Naive B cell (primary cell): Measurements from ENCODE around the gene CSN2. TPM values are rescaled to one million over a fixed set of nuclear protein-coding genes. Genes with fewer than 3 reads are reported as not detected.

Experiments
- ATAC-seq, 2 donors: fragments of 150-1000 bp; cut with Tn5 transposase; 2 replicates each; pipeline ENCODE4 v1.10.0; 2021; ENCODE audit warnings: low read depth in 2 of 2, mild to moderate bottlenecking in 2 of 2, moderate library complexity in 2 of 2
- DNase-seq: peaks from one replicate; pipeline ENCODE4 v3.0.0; 2022
- H3K27ac Mint-ChIP-seq, 6 donors: one replicate each; pipeline ENCODE4 v1.8.0; 2020 to 2022; ENCODE audit warnings: mild to moderate bottlenecking in 6 of 6, mixed read lengths in 6 of 6, moderate library complexity in 5 of 6, inconsistent platforms in 2 of 6
- H3K27me3 Mint-ChIP-seq, 3 donors: one replicate each; pipeline ENCODE4 v1.8.0; 2021 to 2022; ENCODE audit warnings: mixed read lengths in 3 of 3, mild to moderate bottlenecking in 1 of 3
- H3K36me3 Mint-ChIP-seq, 2 donors: one replicate each; pipeline ENCODE4 v1.8.0; 2020 to 2022; ENCODE audit warnings: mixed read lengths in 2 of 2, inconsistent platforms in 1 of 2, mild to moderate bottlenecking in 1 of 2
- H3K4me1 Mint-ChIP-seq, 3 donors: one replicate each; pipeline ENCODE4 v1.8.0; 2020 to 2022; ENCODE audit warnings: mixed read lengths in 3 of 3, inconsistent platforms in 1 of 3, mild to moderate bottlenecking in 1 of 3, moderate library complexity in 1 of 3
- H3K4me3 Mint-ChIP-seq, 8 donors: one replicate each; pipeline ENCODE4 v1.8.0; 2020 to 2022; ENCODE audit warnings: mild to moderate bottlenecking in 8 of 8, mixed read lengths in 8 of 8, moderate library complexity in 8 of 8, inconsistent platforms in 2 of 8
- H3K9me3 Mint-ChIP-seq, 7 donors: one replicate each; pipeline ENCODE4 v1.8.0; 2020 to 2022; ENCODE audit warnings: mixed read lengths in 7 of 7, mild to moderate bottlenecking in 5 of 7, inconsistent platforms in 2 of 7, moderate library complexity in 1 of 7
- polyA plus RNA-seq, 6 donors: library from polyadenylated mRNA; unstranded; fragments of 300-500 nt; fragmentation: Illumina TruSeq; gene quantifications; one replicate each; pipeline ENCODE4 v1.2.3, GENCODE V29; 2021; ENCODE audit warnings: low read depth in 6 of 6

Gene CSN2, protein sequence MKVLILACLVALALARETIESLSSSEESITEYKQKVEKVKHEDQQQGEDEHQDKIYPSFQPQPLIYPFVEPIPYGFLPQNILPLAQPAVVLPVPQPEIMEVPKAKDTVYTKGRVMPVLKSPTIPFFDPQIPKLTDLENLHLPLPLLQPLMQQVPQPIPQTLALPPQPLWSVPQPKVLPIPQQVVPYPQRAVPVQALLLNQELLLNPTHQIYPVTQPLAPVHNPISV
- not detected for polyA plus RNA-seq

GRCh38 chr4:69965628-69966027 lies at the start of gene CSN2:
Gene CSN2, minus strand, starts transcription at chr4:69965728. Its CDS starts 4,733 bp downstream, at chr4:69960995.
- Mint-ChIP-seq H3K36me3 (no peaks in the 10 kb centered on the region), H3K27ac (no peak within 1 kb of the TSS), H3K27me3 (no peaks in the 10 kb centered on the region), H3K9me3 (peaks cover 0 to 4% (median 1%) of the 10 kb centered on the region in 7 donors), H3K4me1 (no peaks in the 10 kb centered on the region), H3K4me3 (no peak within 1 kb of the TSS)
- ATAC-seq (no peak), DNase-seq (no peak)

GRCh38 chr4:70008771-70009170 lies 43.2 kb upstream of the CSN2 start:
- Mint-ChIP-seq H3K36me3 (no peaks in the 10 kb centered on the region), H3K4me1 (no peaks in the 10 kb centered on the region), H3K27me3 (no peaks in the 10 kb centered on the region), H3K27ac (no peak overlapping the region), H3K9me3 (peaks cover 0 to 5% (median 0%) of the 10 kb centered on the region in 7 donors), H3K4me3 (no peak overlapping the region)
- ATAC-seq (no peak), DNase-seq (no peak)

DNA sequence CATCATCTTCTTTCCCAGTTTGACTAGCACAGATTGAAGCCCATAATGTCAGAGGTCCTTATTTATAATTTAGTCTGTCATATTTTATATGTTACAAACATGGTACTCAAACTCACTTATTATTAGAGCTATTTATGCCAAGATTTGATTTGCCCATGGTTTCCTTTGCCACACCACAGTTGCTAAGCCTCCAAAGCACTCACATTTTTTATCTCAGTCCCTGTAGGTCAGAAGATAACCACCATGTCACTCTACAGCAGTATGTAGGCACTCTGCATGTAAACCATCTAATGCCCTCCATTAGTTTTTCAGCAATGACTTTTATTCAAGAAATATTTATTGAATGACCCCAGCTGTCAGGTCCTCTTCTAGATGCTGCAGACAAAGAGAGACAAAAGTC lies 37.0 kb upstream of the CSN2 start:
- H3K27me3 Mint-ChIP-seq: no peaks in the 10 kb centered on the region
- H3K4me3 Mint-ChIP-seq: no peak overlapping the region
- no peaks in the 10 kb centered on the region for H3K36me3 Mint-ChIP-seq
- ATAC-seq (no peak), DNase-seq (no peak)
- no peak overlapping the region for H3K27ac Mint-ChIP-seq
- H3K4me1 Mint-ChIP-seq: no peaks in the 10 kb centered on the region
- H3K9me3 Mint-ChIP-seq: peaks cover 0 to 2% (median 0%) of the 10 kb centered on the region in 7 donors

- Mint-ChIP-seq H3K4me1 (no peaks in the 10 kb centered on the region), H3K27me3 (no peaks in the 10 kb centered on the region), H3K27ac (no peak overlapping the region), H3K4me3 (no peak overlapping the region), H3K9me3 (peaks cover 0 to 2% (median 0%) of the 10 kb centered on the region in 7 donors), H3K36me3 (no peaks in the 10 kb centered on the region)
- ATAC-seq: no peak
- no peak for DNase-seq
Measured at GRCh38 chr4:70000711-70001110, 35.2 kb upstream of the CSN2 start.

- Mint-ChIP-seq H3K27ac (no peak overlapping the region), H3K9me3 (no peaks in the 10 kb centered on the region), H3K27me3 (no peaks in the 10 kb centered on the region), H3K36me3 (no peaks in the 10 kb centered on the region), H3K4me1 (no peaks in the 10 kb centered on the region), H3K4me3 (no peak overlapping the region)
- DNase-seq: no peak
- no peak for ATAC-seq
Measured at GRCh38 chr4:69999420-69999819, 33.9 kb upstream of the CSN2 start.

GRCh38 chr4:69995526-69996016 lies 30.0 kb upstream of the CSN2 start, which contains the start of gene STATH:
Gene STATH, plus strand, starts transcription at chr4:69995966. Its CDS starts 2,472 bp downstream, at chr4:69998438.
- Mint-ChIP-seq H3K27me3 (no peaks in the 10 kb centered on the region), H3K4me1 (no peaks in the 10 kb centered on the region), H3K9me3 (peaks cover 0 to 4% (median 0%) of the 10 kb centered on the region in 7 donors), H3K36me3 (no peaks in the 10 kb centered on the region), H3K27ac (no peak within 1 kb of the TSS), H3K4me3 (no peak within 1 kb of the TSS)
- ATAC-seq: no peak
- DNase-seq: no peak

- H3K27ac Mint-ChIP-seq: no peak overlapping the region
- H3K9me3 Mint-ChIP-seq: peaks cover 0 to 4% (median 0%) of the 10 kb centered on the region in 7 donors
- DNase-seq: no peak
- H3K27me3 Mint-ChIP-seq: no peaks in the 10 kb centered on the region
- no peaks in the 10 kb centered on the region for H3K36me3 Mint-ChIP-seq
- no peak for ATAC-seq
- H3K4me3 Mint-ChIP-seq: no peak overlapping the region
- H3K4me1 Mint-ChIP-seq: no peaks in the 10 kb centered on the region
Measured at GRCh38 chr4:69994782-69995181, 29.3 kb upstream of the CSN2 start.

GRCh38 chr4:69991016-69991415 lies 25.5 kb upstream of the CSN2 start:
- Mint-ChIP-seq H3K36me3 (no peaks in the 10 kb centered on the region), H3K27ac (no peak overlapping the region), H3K4me1 (no peaks in the 10 kb centered on the region), H3K9me3 (peaks cover 0 to 4% (median 0%) of the 10 kb centered on the region in 7 donors), H3K4me3 (no peak overlapping the region), H3K27me3 (no peaks in the 10 kb centered on the region)
- ATAC-seq: no peak
- no peak for DNase-seq

GRCh38 chr4:69986663-69987062 lies 21.1 kb upstream of the CSN2 start:
- Mint-ChIP-seq H3K36me3 (no peaks in the 10 kb centered on the region), H3K4me1 (no peaks in the 10 kb centered on the region), H3K27ac (no peak overlapping the region), H3K9me3 (peaks cover 0 to 3% (median 0%) of the 10 kb centered on the region in 7 donors), H3K4me3 (no peak overlapping the region), H3K27me3 (no peaks in the 10 kb centered on the region)
- no peak for DNase-seq
- ATAC-seq: no peak

DNA sequence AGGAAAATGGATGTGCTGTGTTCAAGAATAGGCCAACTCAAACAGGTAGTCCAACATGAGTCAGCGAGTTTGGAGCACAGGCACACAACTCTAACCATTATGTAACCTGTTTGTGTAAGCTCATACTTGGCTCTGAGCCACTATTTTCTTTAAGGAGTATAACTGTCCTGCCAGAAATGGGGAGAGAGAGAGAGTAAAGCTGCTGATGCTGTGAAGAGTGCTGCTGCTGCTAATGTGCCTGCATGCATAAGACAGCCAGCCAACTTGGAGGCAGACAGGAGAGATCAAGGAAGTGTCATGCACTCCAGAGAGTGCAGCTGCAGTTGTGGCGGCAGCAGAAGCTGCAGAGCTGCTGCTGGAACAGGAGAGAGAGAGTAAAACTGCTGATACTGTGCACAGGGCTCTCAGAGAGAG lies 18.5 kb upstream of the CSN2 start:
- Mint-ChIP-seq H3K4me1 (no peaks in the 10 kb centered on the region), H3K9me3 (peaks cover 0 to 3% (median 0%) of the 10 kb centered on the region in 7 donors), H3K27ac (no peak overlapping the region), H3K4me3 (no peak overlapping the region), H3K27me3 (no peaks in the 10 kb centered on the region), H3K36me3 (no peaks in the 10 kb centered on the region)
- ATAC-seq (no peak), DNase-seq (no peak)

DNA sequence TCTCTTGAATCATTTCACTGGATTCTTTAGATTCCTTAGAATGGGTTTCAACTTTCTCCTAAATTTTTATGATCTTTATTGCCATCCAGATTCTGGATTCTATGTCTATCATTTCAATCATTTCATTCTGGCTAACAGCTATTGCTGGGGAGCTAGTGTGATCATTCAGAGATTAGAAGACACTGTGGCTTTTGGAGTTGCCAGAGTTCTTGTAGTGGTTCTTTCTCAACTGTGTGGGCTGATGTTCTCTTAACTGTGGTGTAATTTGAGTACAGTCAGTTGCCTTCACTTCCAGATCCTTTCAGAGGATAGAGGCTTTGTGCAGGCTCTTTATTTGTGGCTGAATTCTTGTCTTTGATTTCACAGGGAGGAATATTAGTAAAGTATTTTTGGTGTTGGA lies 12.1 kb upstream of the CSN2 start:
- Mint-ChIP-seq H3K4me3 (no peak overlapping the region), H3K9me3 (peaks cover 0 to 2% (median 0%) of the 10 kb centered on the region in 7 donors), H3K27ac (no peak overlapping the region), H3K4me1 (no peaks in the 10 kb centered on the region), H3K36me3 (no peaks in the 10 kb centered on the region), H3K27me3 (no peaks in the 10 kb centered on the region)
- ATAC-seq (no peak), DNase-seq (no peak)

DNA sequence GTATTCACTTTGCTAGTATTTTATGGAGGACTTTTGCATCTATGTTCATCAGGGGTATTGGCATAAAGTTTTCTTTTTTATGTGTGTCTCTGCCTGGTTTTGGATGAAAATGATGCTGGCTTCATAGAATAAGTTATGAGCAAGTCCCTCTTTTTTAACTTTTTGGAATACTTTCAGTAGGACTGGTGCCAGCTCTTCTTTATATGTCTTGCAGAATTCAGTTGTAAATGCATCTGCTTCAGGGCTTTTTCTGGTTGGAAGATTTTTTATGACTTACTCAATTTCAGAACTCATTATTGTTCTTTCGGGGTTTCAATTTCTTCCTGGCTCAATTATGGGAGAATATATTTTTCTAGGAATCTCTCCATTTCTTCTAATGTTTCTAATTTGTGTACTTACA lies 9.1 kb upstream of the CSN2 start:
- DNase-seq: no peak
- H3K4me1 Mint-ChIP-seq: no peaks in the 10 kb centered on the region
- ATAC-seq: no peak
- H3K4me3 Mint-ChIP-seq: no peak overlapping the region
- H3K27me3 Mint-ChIP-seq: no peaks in the 10 kb centered on the region
- peaks cover 0 to 2% (median 0%) of the 10 kb centered on the region in 7 donors for H3K9me3 Mint-ChIP-seq
- H3K36me3 Mint-ChIP-seq: no peaks in the 10 kb centered on the region
- H3K27ac Mint-ChIP-seq: no peak overlapping the region

DNA sequence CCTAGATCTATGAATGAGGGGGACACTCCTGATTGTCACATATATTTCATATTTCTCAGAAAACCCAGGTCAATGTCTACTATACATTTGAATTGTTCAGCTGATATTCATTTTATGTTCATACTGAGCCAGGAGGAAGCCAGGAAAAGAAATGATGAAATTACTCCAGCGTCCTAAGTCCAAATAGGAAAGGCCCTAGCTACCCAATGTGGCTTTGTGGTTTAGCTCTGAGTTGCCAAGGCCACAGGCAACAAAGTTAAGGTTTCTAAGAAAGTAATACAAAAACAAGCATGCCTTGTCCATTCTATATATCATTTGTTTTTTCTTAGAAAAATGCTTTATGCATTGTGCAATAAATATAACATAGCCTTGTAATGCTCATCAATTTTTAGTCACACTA lies 4.5 kb upstream of the CSN2 start:
- no peak overlapping the region for H3K27ac Mint-ChIP-seq

DNA sequence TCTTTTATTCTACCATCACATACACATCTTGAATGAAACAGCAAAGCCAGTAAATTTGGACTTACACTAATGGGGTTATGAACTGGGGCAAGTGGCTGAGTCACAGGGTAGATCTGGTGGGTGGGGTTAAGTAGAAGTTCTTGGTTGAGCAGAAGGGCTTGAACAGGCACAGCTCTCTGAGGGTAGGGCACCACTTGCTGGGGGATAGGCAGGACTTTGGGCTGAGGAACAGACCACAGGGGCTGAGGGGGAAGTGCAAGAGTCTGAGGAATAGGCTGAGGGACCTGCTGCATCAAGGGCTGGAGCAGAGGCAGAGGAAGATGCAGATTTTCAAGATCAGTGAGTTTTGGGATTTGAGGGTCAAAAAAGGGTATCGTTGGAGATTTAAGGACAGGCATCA lies 8.3 kb downstream of the CSN2 start:
- DNase-seq (no peak), ATAC-seq (no peak)
- Mint-ChIP-seq H3K4me1 (no peaks in the 10 kb centered on the region), H3K27ac (no peak overlapping the region), H3K9me3 (no peaks in the 10 kb centered on the region), H3K36me3 (no peaks in the 10 kb centered on the region), H3K4me3 (no peak overlapping the region), H3K27me3 (no peaks in the 10 kb centered on the region)

More for the DNA sequence above, 4.5 kb upstream of the CSN2 start:
- no peaks in the 10 kb centered on the region for H3K36me3 Mint-ChIP-seq
- DNase-seq (no peak), ATAC-seq (no peak)
- no peaks in the 10 kb centered on the region for H3K27me3 Mint-ChIP-seq
- H3K4me1 Mint-ChIP-seq: no peaks in the 10 kb centered on the region
- no peak overlapping the region for H3K4me3 Mint-ChIP-seq
- peaks cover 0 to 2% (median 0%) of the 10 kb centered on the region in 7 donors for H3K9me3 Mint-ChIP-seq
